ENCODE results near the gene CAMTA1. TPM values are rescaled to one million over a fixed set of nuclear protein-coding genes. Genes with fewer than 3 reads are reported as not detected.

The CAMTA1 gene
- polyA plus RNA-seq, 2 donors, result 61.1 to 75.0 TPM

- WGBS, 2 donors, result 62 to 66% methylated on average over 11 of the region's 11 CpGs
- H3K9me3 ChIP-seq (ENCODE audit: control insufficient read depth in 2 of 2, insufficient read depth in 1 of 2, low read depth in 1 of 2, low read length in 1 of 2), result no peaks in the 10 kb centered on the region
- H3K27me3 ChIP-seq (ENCODE audit: control insufficient read depth in 1 of 2, insufficient read depth in 2 of 2, low read length in 2 of 2), result no peaks in the 10 kb centered on the region
- H3K4me1 ChIP-seq (ENCODE audit: control insufficient read depth in 2 of 2, insufficient read depth in 2 of 2, low read length in 1 of 2), result peaks cover 2% of the 10 kb centered on the region in 2 donors
- H3K4me3 ChIP-seq (ENCODE audit: low read depth in 1 of 2, low read length in 2 of 2), result no peak overlapping the region
- H3K27ac ChIP-seq (ENCODE audit: low read depth in 2 of 2, low read length in 1 of 2), result no peak overlapping the region
- H3K36me3 ChIP-seq (ENCODE audit: control insufficient read depth in 2 of 2, insufficient read depth in 2 of 2, low read length in 1 of 2), result no peaks in the 10 kb centered on the region
Observed at GRCh38 chr1:7508934-7509519, 723.8 kb downstream of the CAMTA1 start.

- Histone ChIP-seq H3K4me3 (ENCODE audit: low read depth in 1 of 2, low read length in 2 of 2) (no peak overlapping the region), H3K4me1 (ENCODE audit: control insufficient read depth in 2 of 2, insufficient read depth in 2 of 2, low read length in 1 of 2) (peaks cover 2% of the 10 kb centered on the region in 2 donors), H3K27ac (ENCODE audit: low read depth in 2 of 2, low read length in 1 of 2) (no peak overlapping the region), H3K9me3 (ENCODE audit: control insufficient read depth in 2 of 2, insufficient read depth in 1 of 2, low read depth in 1 of 2, low read length in 1 of 2) (no peaks in the 10 kb centered on the region), H3K27me3 (ENCODE audit: control insufficient read depth in 1 of 2, insufficient read depth in 2 of 2, low read length in 2 of 2) (no peaks in the 10 kb centered on the region), H3K36me3 (ENCODE audit: control insufficient read depth in 2 of 2, insufficient read depth in 2 of 2, low read length in 1 of 2) (no peaks in the 10 kb centered on the region)
- 65 to 77% methylated on average over 7 of the region's 7 CpGs for WGBS, 2 donors
Observed at GRCh38 chr1:7509598-7509997, 724.3 kb downstream of the CAMTA1 start.

GRCh38 chr1:7510389-7510931 lies 725.2 kb downstream of the CAMTA1 start:
- H3K36me3 ChIP-seq (ENCODE audit: control insufficient read depth in 2 of 2, insufficient read depth in 2 of 2, low read length in 1 of 2), result no peaks in the 10 kb centered on the region
- H3K27me3 ChIP-seq (ENCODE audit: control insufficient read depth in 1 of 2, insufficient read depth in 2 of 2, low read length in 2 of 2), result no peaks in the 10 kb centered on the region
- H3K27ac ChIP-seq (ENCODE audit: low read depth in 2 of 2, low read length in 1 of 2), result no peak overlapping the region
- WGBS, 2 donors, result 75 to 94% methylated on average over 6 to 7 of the region's 7 CpGs
- no peaks in the 10 kb centered on the region for H3K9me3 ChIP-seq (ENCODE audit: control insufficient read depth in 2 of 2, insufficient read depth in 1 of 2, low read depth in 1 of 2, low read length in 1 of 2)
- H3K4me3 ChIP-seq (ENCODE audit: low read depth in 1 of 2, low read length in 2 of 2), result no peak overlapping the region
- H3K4me1 ChIP-seq (ENCODE audit: control insufficient read depth in 2 of 2, insufficient read depth in 2 of 2, low read length in 1 of 2), result peaks cover 2% of the 10 kb centered on the region in 2 donors

- 27 to 33% methylated on average over 2 of the region's 2 CpGs for WGBS, 2 donors
- Histone ChIP-seq H3K27me3 (ENCODE audit: control insufficient read depth in 1 of 2, insufficient read depth in 2 of 2, low read length in 2 of 2) (no peaks in the 10 kb centered on the region), H3K4me3 (ENCODE audit: low read depth in 1 of 2, low read length in 2 of 2) (no peak overlapping the region)
Observed at GRCh38 chr1:7511381-7511780, 726.1 kb downstream of the CAMTA1 start.

GRCh38 chr1:7513081-7513480 lies 727.8 kb downstream of the CAMTA1 start:
- Histone ChIP-seq H3K9me3 (ENCODE audit: control insufficient read depth in 2 of 2, insufficient read depth in 1 of 2, low read depth in 1 of 2, low read length in 1 of 2) (no peaks in the 10 kb centered on the region), H3K27me3 (ENCODE audit: control insufficient read depth in 1 of 2, insufficient read depth in 2 of 2, low read length in 2 of 2) (no peaks in the 10 kb centered on the region), H3K4me3 (ENCODE audit: low read depth in 1 of 2, low read length in 2 of 2) (no peak overlapping the region), H3K36me3 (ENCODE audit: control insufficient read depth in 2 of 2, insufficient read depth in 2 of 2, low read length in 1 of 2) (no peaks in the 10 kb centered on the region), H3K27ac (ENCODE audit: low read depth in 2 of 2, low read length in 1 of 2) (no peak overlapping the region), H3K4me1 (ENCODE audit: control insufficient read depth in 2 of 2, insufficient read depth in 2 of 2, low read length in 1 of 2) (peaks cover 0 to 2% of the 10 kb centered on the region in 2 donors)
- WGBS, 2 donors, result 87 to 89% methylated on average over 10 of the region's 10 CpGs

More at GRCh38 chr1:7511381-7511780, 726.1 kb downstream of the CAMTA1 start:
- no peak overlapping the region for H3K27ac ChIP-seq (ENCODE audit: low read depth in 2 of 2, low read length in 1 of 2)
- no peaks in the 10 kb centered on the region for H3K9me3 ChIP-seq (ENCODE audit: control insufficient read depth in 2 of 2, insufficient read depth in 1 of 2, low read depth in 1 of 2, low read length in 1 of 2)
- peaks cover 0 to 2% of the 10 kb centered on the region in 2 donors for H3K4me1 ChIP-seq (ENCODE audit: control insufficient read depth in 2 of 2, insufficient read depth in 2 of 2, low read length in 1 of 2)
- H3K36me3 ChIP-seq (ENCODE audit: control insufficient read depth in 2 of 2, insufficient read depth in 2 of 2, low read length in 1 of 2), result no peaks in the 10 kb centered on the region

- 58 to 78% methylated on average over 5 of the region's 5 CpGs for WGBS, 2 donors
- Histone ChIP-seq H3K36me3 (ENCODE audit: control insufficient read depth in 2 of 2, insufficient read depth in 2 of 2, low read length in 1 of 2) (no peaks in the 10 kb centered on the region), H3K27me3 (ENCODE audit: control insufficient read depth in 1 of 2, insufficient read depth in 2 of 2, low read length in 2 of 2) (no peaks in the 10 kb centered on the region), H3K27ac (ENCODE audit: low read depth in 2 of 2, low read length in 1 of 2) (no peak overlapping the region), H3K9me3 (ENCODE audit: control insufficient read depth in 2 of 2, insufficient read depth in 1 of 2, low read depth in 1 of 2, low read length in 1 of 2) (no peaks in the 10 kb centered on the region), H3K4me3 (ENCODE audit: low read depth in 1 of 2, low read length in 2 of 2) (no peak overlapping the region), H3K4me1 (ENCODE audit: control insufficient read depth in 2 of 2, insufficient read depth in 2 of 2, low read length in 1 of 2) (no peaks in the 10 kb centered on the region)
Observed at GRCh38 chr1:7515175-7515574, 729.9 kb downstream of the CAMTA1 start.

GRCh38 chr1:7515904-7516303 lies 730.6 kb downstream of the CAMTA1 start:
- no peaks in the 10 kb centered on the region for H3K36me3 ChIP-seq (ENCODE audit: control insufficient read depth in 2 of 2, insufficient read depth in 2 of 2, low read length in 1 of 2)
- H3K4me3 ChIP-seq (ENCODE audit: low read depth in 1 of 2, low read length in 2 of 2), result no peak overlapping the region
- 82 to 85% methylated on average over 8 of the region's 8 CpGs for WGBS, 2 donors
- no peak overlapping the region for H3K27ac ChIP-seq (ENCODE audit: low read depth in 2 of 2, low read length in 1 of 2)
- no peaks in the 10 kb centered on the region for H3K9me3 ChIP-seq (ENCODE audit: control insufficient read depth in 2 of 2, insufficient read depth in 1 of 2, low read depth in 1 of 2, low read length in 1 of 2)
- H3K4me1 ChIP-seq (ENCODE audit: control insufficient read depth in 2 of 2, insufficient read depth in 2 of 2, low read length in 1 of 2), result no peaks in the 10 kb centered on the region
- no peaks in the 10 kb centered on the region for H3K27me3 ChIP-seq (ENCODE audit: control insufficient read depth in 1 of 2, insufficient read depth in 2 of 2, low read length in 2 of 2)

- Histone ChIP-seq H3K4me3 (ENCODE audit: low read depth in 1 of 2, low read length in 2 of 2) (no peak overlapping the region), H3K27ac (ENCODE audit: low read depth in 2 of 2, low read length in 1 of 2) (no peak overlapping the region), H3K36me3 (ENCODE audit: control insufficient read depth in 2 of 2, insufficient read depth in 2 of 2, low read length in 1 of 2) (no peaks in the 10 kb centered on the region), H3K27me3 (ENCODE audit: control insufficient read depth in 1 of 2, insufficient read depth in 2 of 2, low read length in 2 of 2) (no peaks in the 10 kb centered on the region), H3K4me1 (ENCODE audit: control insufficient read depth in 2 of 2, insufficient read depth in 2 of 2, low read length in 1 of 2) (no peaks in the 10 kb centered on the region), H3K9me3 (ENCODE audit: control insufficient read depth in 2 of 2, insufficient read depth in 1 of 2, low read depth in 1 of 2, low read length in 1 of 2) (no peaks in the 10 kb centered on the region)
- WGBS, 2 donors, result 58 to 60% methylated on average over 4 of the region's 4 CpGs
Observed at GRCh38 chr1:7516341-7516740, 731.1 kb downstream of the CAMTA1 start.

GRCh38 chr1:7516929-7517328 lies 731.7 kb downstream of the CAMTA1 start:
- no peak overlapping the region for H3K27ac ChIP-seq (ENCODE audit: low read depth in 2 of 2, low read length in 1 of 2)
- 80 to 82% methylated on average over 5 of the region's 5 CpGs for WGBS, 2 donors
- H3K36me3 ChIP-seq (ENCODE audit: control insufficient read depth in 2 of 2, insufficient read depth in 2 of 2, low read length in 1 of 2), result no peaks in the 10 kb centered on the region
- H3K4me3 ChIP-seq (ENCODE audit: low read depth in 1 of 2, low read length in 2 of 2), result no peak overlapping the region
- H3K4me1 ChIP-seq (ENCODE audit: control insufficient read depth in 2 of 2, insufficient read depth in 2 of 2, low read length in 1 of 2), result no peaks in the 10 kb centered on the region
- H3K27me3 ChIP-seq (ENCODE audit: control insufficient read depth in 1 of 2, insufficient read depth in 2 of 2, low read length in 2 of 2), result no peaks in the 10 kb centered on the region
- H3K9me3 ChIP-seq (ENCODE audit: control insufficient read depth in 2 of 2, insufficient read depth in 1 of 2, low read depth in 1 of 2, low read length in 1 of 2), result no peaks in the 10 kb centered on the region
